Kidney (tissue), 14 donors: ENCODE data around the gene JPH3. TPM values are rescaled to one million over a fixed set of nuclear protein-coding genes. Genes with fewer than 3 reads are reported as not detected.
A peak's percentile ranks its signal among the peaks of the same experiment; 100 is the strongest.

Experiments
- DNase-seq, 5 donors: peaks; one replicate each; pipeline ENCODE4 v3.0.0-alpha.2; 2013 to 2020
- FAIRE-seq: peaks from 2 replicates; lab custom pipeline; 2012; peaks lifted over from hg19 to GRCh38; lab: Jason Lieb, UNC
- H3K27ac ChIP-seq, 2 donors: one replicate each; pipeline ENCODE4 v1.7.0; 2013; ENCODE audit warnings: low read depth in 2 of 2, low read length in 2 of 2, inconsistent platforms in 1 of 2
- H3K27me3 ChIP-seq: one replicate; pipeline ENCODE4 v1.7.1; 2013; ENCODE audit warnings: low read length, inconsistent platforms; ENCODE audit not compliant: control insufficient read depth, insufficient read depth
- H3K36me3 ChIP-seq, 3 donors: one replicate each; pipeline versions ENCODE4 v1.7.0 to v1.7.1; 2013; ENCODE audit warnings: low read length in 3 of 3, control low read depth in 1 of 3, inconsistent platforms in 1 of 3; ENCODE audit not compliant: insufficient read depth in 3 of 3, control insufficient read depth in 2 of 3
- H3K4me1 ChIP-seq, 3 donors: one replicate each; pipeline versions ENCODE4 v1.7.0 to v1.7.1; 2013; ENCODE audit warnings: low read length in 3 of 3, inconsistent platforms in 1 of 3, low read depth in 1 of 3; ENCODE audit not compliant: control insufficient read depth in 2 of 3, insufficient read depth in 2 of 3
- H3K4me3 ChIP-seq, 3 donors: one replicate each; pipeline versions ENCODE4 v1.7.0 to v1.8.1; 2013; ENCODE audit warnings: low read length in 3 of 3, control low read depth in 1 of 3, inconsistent platforms in 1 of 3
- H3K9ac ChIP-seq, 3 donors: one replicate each; pipeline versions ENCODE4 v1.7.0 to v1.7.1; 2013; ENCODE audit warnings: low read length in 3 of 3, control low read depth in 1 of 3, inconsistent platforms in 1 of 3
- H3K9me3 ChIP-seq, 3 donors: one replicate each; pipeline versions ENCODE4 v1.7.0 to v1.7.1; 2013; ENCODE audit warnings: low read length in 3 of 3, control low read depth in 1 of 3, inconsistent platforms in 1 of 3; ENCODE audit not compliant: control insufficient read depth in 2 of 3, insufficient read depth in 1 of 3
- CTCF ChIP-seq: IDR thresholded peaks from 3 replicates; pipeline ENCODE4 v1.5.1; 2012; ENCODE audit warnings: mild to moderate bottlenecking, moderate library complexity, borderline replicate concordance; ENCODE audit not compliant: insufficient read depth; ENCODE audit errors: extremely low read depth
- intact Hi-C: fragments of 100-400 bp; cut with DNase I; formaldehyde crosslinking; loops from one replicate; pipeline ENCODE4 v1.11.1; 2022
- polyA plus RNA-seq: library from polyadenylated mRNA; stranded (reverse); fragments of 350-450 nt; fragmentation: Illumina TruSeq; extraction: RNeasy Lipid Tissue Mini Kit (QIAGEN cat#74804); gene quantifications from one replicate; pipeline ENCODE4 v1.2.3, GENCODE V29; 2014; ENCODE audit warnings: low read depth, low replicate concordance; ENCODE audit not compliant: insufficient read depth
- total RNA-seq: library from RNA; stranded (reverse); fragmentation: NEBNext Ultra II Directional; extraction: Animal tissue kit (Norgen Biotek cat#: 25700); gene quantifications from one replicate; pipeline ENCODE4 v1.2.1, GENCODE V29; 2021
- donor health status: control.
- donor health status: control.
- donor health status: control.
- donor health status: control.
- donor health status: control.
- donor health status: DM: yes; HTN: yes; CAD: no.
- donor health status: Normal renal cell carcinoma (clear cell type).

The JPH3 gene
- total and polyA plus RNA-seq, 2 donors from 2014 or later: 0.69 TPM; not detected in 1

GRCh38 chr16:87644596-87644995, 42.3 kb downstream of the JPH3 start:
- no peaks in the 10 kb centered on the region for H3K36me3 ChIP-seq
- no peak for TF ChIP-seq CTCF
- H3K4me3 ChIP-seq: no peak overlapping the region
- FAIRE-seq (no peak), DNase-seq (no peak)
- no peaks in the 10 kb centered on the region for H3K4me1 ChIP-seq
- no peak overlapping the region for H3K9ac ChIP-seq
- no peaks in the 10 kb centered on the region for H3K27me3 ChIP-seq
- intact Hi-C loops: no loop called here
- no peaks in the 10 kb centered on the region for H3K9me3 ChIP-seq
- H3K27ac ChIP-seq: no peak overlapping the region

GRCh38 chr16:87645802-87646201, 43.5 kb downstream of the JPH3 start:
- FAIRE-seq: no peak
- Histone ChIP-seq H3K27ac (no peak overlapping the region), H3K9me3 (no peaks in the 10 kb centered on the region), H3K36me3 (no peaks in the 10 kb centered on the region), H3K9ac (no peak overlapping the region), H3K27me3 (no peaks in the 10 kb centered on the region), H3K4me3 (no peak overlapping the region), H3K4me1 (no peaks in the 10 kb centered on the region)
- intact Hi-C loops: no loop called here
- DNase-seq: no peak
- TF ChIP-seq CTCF: no peak

GRCh38 chr16:87647431-87648185, 45.3 kb downstream of the JPH3 start:
- FAIRE-seq (no peak), DNase-seq (peak in 2 of 5 donors; percentile 21 to 37)
- Histone ChIP-seq H3K9ac (no peak overlapping the region), H3K36me3 (no peaks in the 10 kb centered on the region), H3K27ac (no peak overlapping the region), H3K4me1 (no peaks in the 10 kb centered on the region), H3K9me3 (no peaks in the 10 kb centered on the region), H3K4me3 (no peak overlapping the region), H3K27me3 (no peaks in the 10 kb centered on the region)
- intact Hi-C loops: no loop called here
- no peak for TF ChIP-seq CTCF
